Immature natural killer cell (primary cell): Measurements from ENCODE around the gene PLA2G4D. TPM values are rescaled to one million over a fixed set of nuclear protein-coding genes. Genes with fewer than 3 reads are reported as not detected.

Experiments used
- DNase-seq, 3 donors: peaks; one replicate each; pipeline ENCODE4 v3.0.0; 2022; ENCODE audit warnings: mixed read lengths in 1 of 3
- H3K27ac Mint-ChIP-seq, 6 donors: one replicate each; pipeline ENCODE4 v1.8.0; 2020; ENCODE audit warnings: mixed read lengths in 6 of 6, mild to moderate bottlenecking in 5 of 6, inconsistent platforms in 4 of 6, moderate library complexity in 3 of 6
- H3K27me3 Mint-ChIP-seq, 3 donors: one replicate each; pipeline ENCODE4 v1.8.0; 2020 to 2021; ENCODE audit warnings: low read depth in 3 of 3, mild to moderate bottlenecking in 3 of 3, mixed read lengths in 3 of 3, moderate library complexity in 3 of 3, inconsistent platforms in 1 of 3
- H3K36me3 Mint-ChIP-seq, 3 donors: one replicate each; pipeline ENCODE4 v1.8.0; 2020; ENCODE audit warnings: mixed read lengths in 3 of 3, inconsistent platforms in 2 of 3, mild to moderate bottlenecking in 2 of 3
- H3K4me1 Mint-ChIP-seq, 2 donors: one replicate each; pipeline ENCODE4 v1.8.0; 2020; ENCODE audit warnings: inconsistent platforms in 2 of 2, mild to moderate bottlenecking in 2 of 2, mixed read lengths in 2 of 2, moderate library complexity in 1 of 2
- H3K4me3 Mint-ChIP-seq, 5 donors: one replicate each; pipeline ENCODE4 v1.8.0; 2020; ENCODE audit warnings: mild to moderate bottlenecking in 5 of 5, mixed read lengths in 5 of 5, inconsistent platforms in 3 of 5, moderate library complexity in 3 of 5
- H3K9me3 Mint-ChIP-seq, 6 donors: one replicate each; pipeline ENCODE4 v1.8.0; 2020; ENCODE audit warnings: mild to moderate bottlenecking in 6 of 6, mixed read lengths in 6 of 6, inconsistent platforms in 4 of 6, moderate library complexity in 3 of 6
- polyA plus RNA-seq, 3 donors: library from polyadenylated mRNA; unstranded; fragments of 300-500 nt; fragmentation: Illumina TruSeq; gene quantifications; one replicate each; pipeline ENCODE4 v1.2.3, GENCODE V29; 2021

PLA2G4D gene
- polyA plus RNA-seq, 3 donors from 2014 or later: not detected

- Mint-ChIP-seq H3K27me3 (peaks cover 2 to 12% (median 7%) of the 10 kb centered on the region in 3 donors), H3K4me1 (peaks cover 3 to 5% of the 10 kb centered on the region in 2 donors), H3K36me3 (peaks cover 3 to 4% (median 3%) of the 10 kb centered on the region in 3 donors), H3K27ac (no peak overlapping the region), H3K9me3 (peaks cover 0 to 3% (median 0%) of the 10 kb centered on the region in 6 donors), H3K4me3 (no peak overlapping the region)
- DNase-seq: no peak
Measured at GRCh38 chr15:42068601-42069000, 25.8 kb downstream of the PLA2G4D start.

DNA sequence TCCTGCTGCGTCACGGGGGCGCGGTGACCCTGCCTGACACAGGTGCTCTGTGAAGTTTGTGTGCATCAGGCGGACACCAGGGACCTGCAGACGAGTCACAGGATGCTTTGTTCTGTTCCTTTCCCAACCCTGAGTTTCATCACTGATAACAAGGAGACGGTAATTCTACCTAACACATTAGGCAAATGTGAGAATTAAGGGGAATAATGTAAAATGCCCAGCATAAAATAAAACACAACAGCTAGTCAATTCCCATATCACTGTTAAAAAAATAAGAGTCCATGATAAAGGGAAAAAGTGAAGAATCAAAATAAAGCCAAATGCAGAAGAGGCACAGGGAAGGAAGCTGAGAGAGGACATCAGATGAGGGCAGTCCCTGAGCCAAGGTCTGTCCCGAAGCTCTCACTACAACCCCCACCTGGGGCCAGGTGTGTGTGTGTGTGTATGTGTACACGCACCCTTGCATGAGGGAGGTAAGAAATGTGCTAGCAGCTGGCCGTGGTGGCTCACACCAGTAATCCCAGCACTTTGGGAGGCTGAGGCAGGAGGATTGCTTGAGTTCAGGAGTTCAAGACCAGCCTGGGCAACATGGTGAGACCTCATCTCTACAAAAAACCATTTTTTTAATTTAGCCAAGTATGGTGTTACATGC lies 27.5 kb downstream of the PLA2G4D start:
- Mint-ChIP-seq H3K4me1 (peaks cover 3 to 5% of the 10 kb centered on the region in 2 donors), H3K9me3 (peaks cover 0 to 3% (median 0%) of the 10 kb centered on the region in 6 donors), H3K27me3 (peaks cover 2 to 12% (median 7%) of the 10 kb centered on the region in 3 donors), H3K27ac (no peak overlapping the region), H3K36me3 (peaks cover 3 to 4% (median 3%) of the 10 kb centered on the region in 3 donors), H3K4me3 (no peak overlapping the region)
- no peak for DNase-seq

GRCh38 chr15:42065468-42065867 lies 28.9 kb downstream of the PLA2G4D start:
- Mint-ChIP-seq H3K27ac (no peak overlapping the region), H3K27me3 (peaks cover 2 to 12% (median 4%) of the 10 kb centered on the region in 3 donors), H3K4me3 (no peak overlapping the region), H3K4me1 (peaks cover 3 to 5% of the 10 kb centered on the region in 2 donors), H3K36me3 (peaks cover 3 to 4% (median 3%) of the 10 kb centered on the region in 3 donors), H3K9me3 (peaks cover 0 to 3% (median 0%) of the 10 kb centered on the region in 6 donors)
- DNase-seq: no peak

GRCh38 chr15:42065033-42065432 lies 29.3 kb downstream of the PLA2G4D start:
- DNase-seq: no peak
- no peak overlapping the region for H3K27ac Mint-ChIP-seq
- H3K9me3 Mint-ChIP-seq: peaks cover 0 to 3% (median 0%) of the 10 kb centered on the region in 6 donors
- H3K36me3 Mint-ChIP-seq: peaks cover 3 to 4% (median 3%) of the 10 kb centered on the region in 3 donors
- H3K4me1 Mint-ChIP-seq: peaks cover 5% of the 10 kb centered on the region in 2 donors
- H3K4me3 Mint-ChIP-seq: no peak overlapping the region
- peaks cover 2 to 12% (median 4%) of the 10 kb centered on the region in 3 donors for H3K27me3 Mint-ChIP-seq

DNA sequence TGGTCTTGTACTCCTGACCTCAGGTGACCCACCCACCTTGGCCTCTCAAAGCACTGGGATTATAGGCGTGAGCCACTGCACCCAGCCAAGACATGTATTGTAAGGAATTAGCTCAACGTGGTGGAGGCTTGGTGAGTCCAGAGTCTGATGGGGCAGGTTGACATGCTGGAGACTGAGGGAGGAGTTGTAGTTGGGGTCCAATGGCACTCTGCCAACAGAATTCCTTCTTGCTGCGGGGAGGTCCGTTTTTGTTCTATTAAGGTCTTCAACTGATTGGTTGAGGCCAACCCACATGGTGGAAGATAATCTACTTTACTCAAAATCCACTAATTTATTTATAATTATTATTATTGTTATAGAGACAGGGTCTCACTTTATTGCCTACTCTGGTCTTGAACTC lies 30.1 kb downstream of the PLA2G4D start:
- Mint-ChIP-seq H3K27ac (no peak overlapping the region), H3K4me3 (no peak overlapping the region), H3K4me1 (peaks cover 5 to 6% of the 10 kb centered on the region in 2 donors), H3K9me3 (peaks cover 0 to 3% (median 0%) of the 10 kb centered on the region in 6 donors), H3K36me3 (peaks cover 3 to 4% (median 3%) of the 10 kb centered on the region in 3 donors), H3K27me3 (peaks cover 2 to 12% (median 3%) of the 10 kb centered on the region in 3 donors)
- DNase-seq: no peak

DNA sequence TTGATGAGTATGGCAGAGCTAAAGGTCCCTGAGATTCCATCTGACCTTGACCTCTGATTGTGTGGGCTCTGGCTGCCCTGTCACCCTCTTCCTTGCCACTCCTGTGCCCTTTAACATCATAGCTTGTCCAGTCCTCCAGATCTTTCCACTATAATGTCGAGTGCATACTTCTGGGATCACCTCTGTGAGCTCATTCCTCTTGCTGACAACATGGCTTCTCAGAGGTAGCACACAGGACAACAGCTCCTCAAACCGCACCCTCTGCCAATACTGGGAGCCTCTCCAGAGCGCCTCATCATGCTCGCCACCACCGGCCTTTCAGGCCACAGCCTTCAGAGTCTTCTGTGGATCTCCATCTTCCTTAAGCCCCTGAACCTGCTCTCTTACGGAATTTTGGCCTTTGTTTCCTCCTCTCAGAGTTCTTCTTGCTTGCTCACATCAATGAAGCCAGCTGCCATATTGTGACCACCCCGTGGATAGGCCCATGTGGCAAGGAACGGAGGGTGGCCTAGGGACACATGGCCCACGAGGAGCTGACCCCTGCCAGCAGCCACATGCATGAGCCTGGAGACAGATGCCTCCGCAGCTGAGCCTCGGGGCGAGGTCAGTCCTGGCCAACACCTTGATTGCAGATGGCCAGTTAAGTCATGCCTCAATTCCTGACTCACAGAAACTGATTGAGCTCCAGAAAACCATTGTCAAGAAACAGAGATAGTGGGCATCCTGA lies 31.1 kb downstream of the PLA2G4D start:
- H3K27ac Mint-ChIP-seq: no peak overlapping the region
- H3K9me3 Mint-ChIP-seq: peaks cover 0 to 3% (median 0%) of the 10 kb centered on the region in 6 donors
- no peak for DNase-seq
- H3K36me3 Mint-ChIP-seq: peaks cover 3 to 4% (median 3%) of the 10 kb centered on the region in 3 donors
- H3K27me3 Mint-ChIP-seq: peaks cover 2 to 11% (median 2%) of the 10 kb centered on the region in 3 donors
- H3K4me3 Mint-ChIP-seq: no peak overlapping the region
- peaks cover 5 to 6% of the 10 kb centered on the region in 2 donors for H3K4me1 Mint-ChIP-seq

DNA sequence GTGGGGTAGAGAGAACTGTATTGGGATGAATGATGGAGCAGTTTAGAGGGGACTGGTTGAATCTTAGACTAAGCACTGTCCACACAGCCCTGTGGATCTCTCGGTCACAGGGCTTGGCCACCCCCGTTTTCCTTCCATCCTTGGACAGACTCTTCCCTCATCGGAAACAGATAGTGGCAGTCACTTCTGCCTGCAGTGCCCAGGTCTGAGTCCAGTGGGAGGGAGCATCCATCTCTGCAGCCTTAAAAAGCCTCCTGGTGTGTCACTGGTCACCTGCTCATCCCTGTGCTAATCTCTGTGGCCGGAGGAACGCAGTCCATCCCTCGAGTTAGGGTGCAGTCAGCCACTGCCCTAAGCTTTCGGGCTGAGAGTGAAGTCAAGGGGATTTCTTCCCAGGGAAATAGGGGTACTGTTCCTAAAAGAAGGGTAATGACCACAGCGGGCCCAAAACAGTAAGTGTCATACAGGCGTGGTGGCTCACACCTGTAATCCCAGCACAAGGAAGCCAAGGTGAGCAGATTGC lies 32.0 kb downstream of the PLA2G4D start:
- DNase-seq: no peak
- H3K27me3 Mint-ChIP-seq: peaks cover 2 to 13% (median 2%) of the 10 kb centered on the region in 3 donors
- H3K36me3 Mint-ChIP-seq: peaks cover 0 to 4% (median 0%) of the 10 kb centered on the region in 3 donors
- peaks cover 5 to 6% of the 10 kb centered on the region in 2 donors for H3K4me1 Mint-ChIP-seq
- H3K9me3 Mint-ChIP-seq: peaks cover 0 to 3% (median 0%) of the 10 kb centered on the region in 6 donors
- no peak overlapping the region for H3K27ac Mint-ChIP-seq
- no peak overlapping the region for H3K4me3 Mint-ChIP-seq

DNA sequence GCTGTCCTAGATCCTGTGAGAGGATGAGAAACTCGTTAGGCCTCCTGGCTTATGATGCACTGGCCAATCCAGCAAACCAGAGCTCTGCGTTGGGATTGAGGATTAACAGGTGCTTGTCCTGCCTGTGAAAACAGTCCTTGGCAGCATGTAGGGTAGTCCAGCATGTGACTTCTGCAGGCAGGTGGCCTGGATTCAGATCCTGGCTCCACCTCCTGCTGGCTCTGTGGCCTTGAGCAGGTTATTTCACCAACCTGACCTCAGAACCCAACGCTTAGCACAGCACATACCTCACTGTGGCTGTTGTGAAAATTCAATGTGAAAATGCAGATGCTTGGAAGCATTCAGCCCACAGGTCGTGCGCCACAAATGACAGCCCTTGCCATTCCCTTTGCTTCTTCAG lies 33.6 kb downstream of the PLA2G4D start:
- Mint-ChIP-seq H3K9me3 (no peaks in the 10 kb centered on the region), H3K36me3 (no peaks in the 10 kb centered on the region), H3K4me1 (peaks cover 5 to 7% of the 10 kb centered on the region in 2 donors), H3K27me3 (peaks cover 0 to 13% (median 3%) of the 10 kb centered on the region in 3 donors), H3K27ac (no peak overlapping the region), H3K4me3 (no peak overlapping the region)
- no peak for DNase-seq

DNA sequence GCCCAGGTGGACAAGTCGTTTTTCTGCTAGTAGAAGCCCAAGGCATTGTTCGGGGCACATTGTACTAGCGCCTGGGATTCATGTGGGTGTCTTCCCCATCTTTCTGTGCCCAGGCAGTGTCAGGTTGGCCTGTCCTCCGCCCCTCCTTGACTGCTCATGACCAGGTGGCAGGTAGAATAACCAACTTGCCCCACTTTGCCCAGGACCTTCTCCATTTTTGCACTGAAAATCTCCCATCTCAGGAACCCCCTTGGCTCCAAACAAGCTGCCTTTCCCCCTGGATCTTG lies 33.9 kb downstream of the PLA2G4D start:
- no peak overlapping the region for H3K4me3 Mint-ChIP-seq
- H3K9me3 Mint-ChIP-seq: no peaks in the 10 kb centered on the region
- peaks cover 5 to 7% of the 10 kb centered on the region in 2 donors for H3K4me1 Mint-ChIP-seq
- H3K27ac Mint-ChIP-seq: no peak overlapping the region
- H3K27me3 Mint-ChIP-seq: peaks cover 0 to 16% (median 5%) of the 10 kb centered on the region in 3 donors
- DNase-seq: no peak
- H3K36me3 Mint-ChIP-seq: no peaks in the 10 kb centered on the region

- peaks cover 0 to 18% (median 6%) of the 10 kb centered on the region in 3 donors for H3K27me3 Mint-ChIP-seq
- DNase-seq: peak; percentile 39 to 53 (median 46)
- peaks cover 5 to 7% of the 10 kb centered on the region in 2 donors for H3K4me1 Mint-ChIP-seq
- no peaks in the 10 kb centered on the region for H3K9me3 Mint-ChIP-seq
- H3K27ac Mint-ChIP-seq: no peak overlapping the region
- H3K36me3 Mint-ChIP-seq: no peaks in the 10 kb centered on the region
- H3K4me3 Mint-ChIP-seq: peak overlapping the region in 1 of 5 donors; percentile 22
Measured at GRCh38 chr15:42059661-42060476, 34.5 kb downstream of the PLA2G4D start.

GRCh38 chr15:42058791-42059190 lies 35.6 kb downstream of the PLA2G4D start:
- Mint-ChIP-seq H3K4me3 (no peak overlapping the region), H3K9me3 (no peaks in the 10 kb centered on the region), H3K27ac (no peak overlapping the region), H3K27me3 (peaks cover 0 to 20% (median 11%) of the 10 kb centered on the region in 3 donors), H3K4me1 (peaks cover 5 to 7% of the 10 kb centered on the region in 2 donors), H3K36me3 (no peaks in the 10 kb centered on the region)
- no peak for DNase-seq

DNA sequence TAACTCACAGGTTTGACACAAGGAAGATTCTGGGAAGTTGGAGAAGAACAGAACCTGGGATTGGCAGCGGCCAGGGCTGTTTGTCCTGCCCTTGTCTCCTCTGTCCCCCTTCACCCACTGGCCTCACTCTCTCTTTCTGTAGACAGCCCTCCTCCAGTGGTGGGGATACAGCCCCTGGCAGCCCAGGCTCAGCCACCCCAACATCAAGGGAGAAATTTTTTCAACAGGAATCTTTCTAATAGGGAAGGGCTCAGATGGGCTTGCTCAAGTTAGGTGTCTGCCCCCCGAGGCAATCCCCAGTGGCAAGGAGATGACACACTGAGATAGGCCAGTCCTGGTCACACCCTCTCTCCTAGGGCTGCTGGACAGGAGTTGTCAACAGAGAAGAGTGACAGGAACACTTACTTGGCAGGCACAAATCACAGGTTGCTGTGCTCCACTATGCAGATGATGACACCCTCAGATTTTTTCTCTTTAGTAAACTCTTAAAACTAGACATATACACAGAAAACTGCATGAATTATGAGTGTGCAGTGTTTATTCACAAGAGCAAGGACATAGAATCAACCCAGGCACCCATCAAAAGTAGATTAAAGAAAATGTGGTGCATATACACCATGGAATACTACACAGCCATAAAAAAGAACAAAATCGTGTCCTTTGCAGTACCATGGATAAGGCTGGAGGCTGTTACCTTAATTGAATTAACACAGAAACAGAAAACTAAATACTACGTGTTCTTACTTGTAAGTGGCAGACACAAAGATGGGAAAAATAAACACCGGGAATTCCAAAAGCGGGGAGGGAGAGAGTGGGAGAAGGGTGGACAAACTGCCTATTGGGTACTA lies 36.3 kb downstream of the PLA2G4D start:
- Mint-ChIP-seq H3K27me3 (peaks cover 0 to 21% (median 11%) of the 10 kb centered on the region in 3 donors), H3K27ac (peak overlapping the region in 1 of 6 donors; percentile 54), H3K9me3 (no peaks in the 10 kb centered on the region), H3K4me1 (peaks cover 5 to 7% of the 10 kb centered on the region in 2 donors), H3K4me3 (no peak overlapping the region), H3K36me3 (no peaks in the 10 kb centered on the region)
- no peak for DNase-seq
